Parathyroid adenoma (tissue), 2 donors: ENCODE measurements around the gene MTSS2.

ENCODE experiments used
- H2AFZ ChIP-seq: fragments of 300-600 bp; sonication (generic); one replicate; pipeline ENCODE4 v1.7.0; 2017; ENCODE audit warnings: antibody characterized with exemption, mild to moderate bottlenecking
- H3K27ac ChIP-seq: fragments of 300-600 bp; sonication (generic); one replicate; pipeline ENCODE4 v1.7.0; 2017
- H3K27me3 ChIP-seq: fragments of 300-600 bp; sonication (generic); one replicate; pipeline ENCODE4 v1.7.0; 2017; ENCODE audit warnings: low read length; ENCODE audit not compliant: control insufficient read depth, insufficient read depth
- H3K36me3 ChIP-seq: fragments of 300-600 bp; sonication (generic); one replicate; pipeline ENCODE4 v1.7.0; 2017; ENCODE audit warnings: low read length; ENCODE audit not compliant: control insufficient read depth, insufficient read depth
- H3K4me1 ChIP-seq: fragments of 300-600 bp; sonication (generic); one replicate; pipeline ENCODE4 v1.7.0; 2017; ENCODE audit warnings: control low read depth
- H3K4me2 ChIP-seq: fragments of 300-600 bp; sonication (generic); one replicate; pipeline ENCODE4 v1.7.0; 2017; ENCODE audit warnings: low read length
- H3K4me3 ChIP-seq: fragments of 300-600 bp; sonication (generic); one replicate; pipeline ENCODE4 v1.7.0; 2017; ENCODE audit warnings: low read depth, low read length
- H3K79me2 ChIP-seq: fragments of 300-600 bp; sonication (generic); one replicate; pipeline ENCODE4 v1.7.0; 2017; ENCODE audit warnings: control low read depth
- H3K9ac ChIP-seq: fragments of 300-600 bp; sonication (generic); one replicate; pipeline ENCODE4 v1.7.0; 2017; ENCODE audit warnings: mild to moderate bottlenecking
- H3K9me3 ChIP-seq: fragments of 300-600 bp; sonication (generic); one replicate; pipeline ENCODE4 v1.7.0; 2017; ENCODE audit warnings: low read length; ENCODE audit not compliant: control insufficient read depth
- TF ChIP-seq, protein P1 (sequence below): fragments of 300-600 bp; sonication (generic); IDR thresholded peaks from one replicate; pipeline ENCODE4 v1.7.0; 2017; ENCODE audit warnings: antibody characterized with exemption, mild to moderate bottlenecking
- donor health status: primary hyperparathyroidism.

Gene MTSS2

DNA sequence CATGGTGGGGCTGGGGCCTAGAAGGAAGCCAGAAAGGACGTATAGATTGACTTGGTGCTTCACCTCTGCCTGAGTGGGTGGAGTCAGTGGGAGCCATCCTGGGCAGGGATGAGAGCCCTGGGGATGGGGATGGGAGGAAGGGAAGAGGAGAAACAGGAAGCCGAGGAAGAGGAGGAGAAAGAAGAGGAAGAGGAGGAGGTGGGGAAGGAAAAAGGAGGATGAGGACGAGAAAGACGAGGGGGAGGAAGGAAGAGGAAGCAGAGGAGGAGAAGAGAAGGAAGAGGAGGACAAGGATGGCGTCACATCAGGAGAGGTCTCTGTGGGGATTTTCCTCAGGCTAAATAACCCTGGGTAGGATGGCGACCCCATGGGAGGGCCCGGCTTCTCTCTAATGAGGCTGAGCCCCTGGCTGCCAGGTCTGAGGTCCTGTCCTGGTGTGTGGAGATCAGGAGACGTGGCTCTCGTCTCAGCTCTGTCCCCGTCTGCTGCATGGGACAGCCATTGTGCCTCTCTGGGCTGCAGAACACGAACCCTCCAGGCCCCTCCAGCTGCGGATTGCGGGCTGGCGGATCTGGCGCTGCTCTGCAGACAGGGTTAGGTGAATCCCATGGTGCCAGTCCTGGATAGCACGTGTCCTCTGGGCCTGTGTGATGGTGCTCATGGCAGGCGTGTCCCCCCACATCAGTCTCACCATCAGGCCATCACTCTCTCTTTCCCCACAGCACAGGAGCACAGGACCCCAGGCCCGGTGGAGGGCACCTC, 35.5 kb upstream of the MTSS2 start:
- Histone ChIP-seq H3K9ac (no peak overlapping the region), H3K79me2 (no peaks in the 10 kb centered on the region), H3K4me3 (no peak overlapping the region), H3K27me3 (no peaks in the 10 kb centered on the region), H3K36me3 (no peaks in the 10 kb centered on the region), H3K4me2 (no peak overlapping the region), H3K4me1 (peaks cover under 1% of the 10 kb centered on the region), H3K9me3 (no peaks in the 10 kb centered on the region), H2AFZ (no peak overlapping the region), H3K27ac (no peak overlapping the region)
- TF ChIP-seq, protein P1, sequence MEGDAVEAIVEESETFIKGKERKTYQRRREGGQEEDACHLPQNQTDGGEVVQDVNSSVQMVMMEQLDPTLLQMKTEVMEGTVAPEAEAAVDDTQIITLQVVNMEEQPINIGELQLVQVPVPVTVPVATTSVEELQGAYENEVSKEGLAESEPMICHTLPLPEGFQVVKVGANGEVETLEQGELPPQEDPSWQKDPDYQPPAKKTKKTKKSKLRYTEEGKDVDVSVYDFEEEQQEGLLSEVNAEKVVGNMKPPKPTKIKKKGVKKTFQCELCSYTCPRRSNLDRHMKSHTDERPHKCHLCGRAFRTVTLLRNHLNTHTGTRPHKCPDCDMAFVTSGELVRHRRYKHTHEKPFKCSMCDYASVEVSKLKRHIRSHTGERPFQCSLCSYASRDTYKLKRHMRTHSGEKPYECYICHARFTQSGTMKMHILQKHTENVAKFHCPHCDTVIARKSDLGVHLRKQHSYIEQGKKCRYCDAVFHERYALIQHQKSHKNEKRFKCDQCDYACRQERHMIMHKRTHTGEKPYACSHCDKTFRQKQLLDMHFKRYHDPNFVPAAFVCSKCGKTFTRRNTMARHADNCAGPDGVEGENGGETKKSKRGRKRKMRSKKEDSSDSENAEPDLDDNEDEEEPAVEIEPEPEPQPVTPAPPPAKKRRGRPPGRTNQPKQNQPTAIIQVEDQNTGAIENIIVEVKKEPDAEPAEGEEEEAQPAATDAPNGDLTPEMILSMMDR = no peak

DNA sequence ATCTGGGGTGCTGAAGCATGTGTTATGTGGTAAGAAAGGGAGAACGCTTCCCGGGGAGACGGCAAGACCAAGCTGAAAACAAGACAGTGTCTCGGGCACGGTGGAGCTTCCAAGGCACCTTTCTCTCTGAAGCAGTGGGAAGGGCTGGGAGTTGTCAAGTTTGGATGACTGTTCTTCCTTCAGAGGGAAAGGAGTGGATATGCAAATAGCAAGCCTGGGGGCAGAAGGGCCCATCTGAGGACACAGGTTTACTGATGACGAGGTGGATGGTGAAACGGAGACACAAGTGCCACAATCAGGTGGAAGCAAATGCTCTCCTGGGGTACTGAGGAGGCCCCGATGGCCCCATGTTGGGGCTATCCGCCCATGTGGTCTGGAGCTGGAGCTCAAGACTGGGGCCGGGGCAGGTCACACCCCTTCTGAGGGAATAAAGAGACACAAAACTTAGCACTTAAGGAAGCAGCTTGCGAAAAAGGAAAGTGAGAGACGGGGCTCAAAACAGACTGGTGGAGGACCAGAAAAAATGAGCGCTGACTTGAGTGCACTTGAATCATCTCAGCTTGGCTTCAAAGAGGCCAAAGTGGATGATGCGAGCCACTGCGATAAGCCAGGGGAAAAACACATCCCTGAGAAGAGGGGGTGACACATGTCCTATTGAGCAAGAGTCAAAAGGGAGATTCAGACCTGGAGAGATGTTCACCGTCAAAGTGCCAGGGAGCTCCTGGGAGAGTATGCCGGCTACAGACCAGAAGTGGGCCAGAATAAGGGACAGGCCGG, 34.8 kb upstream of the MTSS2 start:
- no peaks in the 10 kb centered on the region for H3K9me3 ChIP-seq
- no peak overlapping the region for H2AFZ ChIP-seq
- no peak overlapping the region for H3K4me2 ChIP-seq
- H3K27ac ChIP-seq = no peak overlapping the region
- H3K27me3 ChIP-seq = no peaks in the 10 kb centered on the region
- no peaks in the 10 kb centered on the region for H3K79me2 ChIP-seq
- peaks cover 8% of the 10 kb centered on the region for H3K4me1 ChIP-seq
- no peaks in the 10 kb centered on the region for H3K36me3 ChIP-seq
- no peak overlapping the region for H3K9ac ChIP-seq
- TF ChIP-seq, protein P1 = no peak
- no peak overlapping the region for H3K4me3 ChIP-seq

DNA sequence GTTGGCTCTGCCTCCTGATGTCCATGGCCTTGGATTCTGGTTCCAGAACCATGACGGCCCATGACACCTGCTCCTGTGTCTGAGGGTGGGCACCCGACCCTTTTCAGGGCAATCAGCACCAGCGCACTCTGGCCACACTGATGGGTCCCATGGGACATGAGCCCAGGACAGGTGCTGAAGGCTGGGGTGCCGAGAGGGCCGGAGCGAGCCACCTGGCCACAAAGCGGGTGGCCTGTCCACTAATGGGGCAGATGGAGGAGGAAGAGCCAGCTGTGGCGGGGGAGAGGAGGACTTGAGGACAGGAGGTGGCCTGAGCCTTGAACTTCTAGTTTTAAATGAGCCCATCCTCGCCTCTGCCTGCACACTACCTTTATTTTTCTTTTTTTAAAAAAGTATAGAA, 31.2 kb upstream of the MTSS2 start:
- no peaks in the 10 kb centered on the region for H3K36me3 ChIP-seq
- TF ChIP-seq, protein P1 = no peak
- no peaks in the 10 kb centered on the region for H3K9me3 ChIP-seq
- H3K4me1 ChIP-seq = peaks cover 35% of the 10 kb centered on the region
- H3K79me2 ChIP-seq = no peaks in the 10 kb centered on the region
- no peaks in the 10 kb centered on the region for H3K27me3 ChIP-seq
- no peak overlapping the region for H3K4me2 ChIP-seq
- no peak overlapping the region for H3K9ac ChIP-seq
- no peak overlapping the region for H2AFZ ChIP-seq
- no peak overlapping the region for H3K4me3 ChIP-seq
- no peak overlapping the region for H3K27ac ChIP-seq

DNA sequence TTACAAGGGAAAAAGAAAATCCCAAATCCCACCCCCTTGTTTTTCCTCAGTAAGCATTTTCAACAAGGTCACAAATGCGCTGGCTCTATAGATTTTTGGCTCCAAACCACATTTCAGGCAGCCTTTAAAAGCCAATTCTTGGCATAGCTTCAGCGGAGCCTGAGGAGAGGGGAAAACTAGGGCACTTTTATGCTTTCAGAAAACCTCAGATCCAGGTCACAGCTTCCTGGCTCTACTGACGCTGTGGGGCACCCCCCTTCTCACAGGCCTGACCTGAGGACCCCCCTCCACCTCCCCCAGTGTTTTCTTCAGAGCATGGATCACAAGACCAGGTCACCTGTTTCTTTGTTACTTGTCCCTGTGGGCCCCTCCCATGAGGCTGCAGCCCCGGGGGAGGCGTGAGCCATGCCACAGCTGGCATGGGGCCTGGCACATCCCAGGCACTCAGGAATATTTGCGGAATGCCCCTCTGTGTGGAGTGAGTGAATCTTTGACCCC, 30.1 kb upstream of the MTSS2 start:
- H3K9ac ChIP-seq = no peak overlapping the region
- no peaks in the 10 kb centered on the region for H3K79me2 ChIP-seq
- no peaks in the 10 kb centered on the region for H3K9me3 ChIP-seq
- TF ChIP-seq, protein P1 = no peak
- H2AFZ ChIP-seq = peak overlapping the region; percentile 80
- H3K36me3 ChIP-seq = no peaks in the 10 kb centered on the region
- H3K27me3 ChIP-seq = no peaks in the 10 kb centered on the region
- no peak overlapping the region for H3K4me3 ChIP-seq
- H3K4me1 ChIP-seq = peaks cover 35% of the 10 kb centered on the region
- H3K27ac ChIP-seq = peak overlapping the region; percentile 94
- peak overlapping the region; percentile 48 for H3K4me2 ChIP-seq
